ENCODE data around the gene RABGAP1L.

The RABGAP1L gene

GRCh38 chr1:174358344-174358743, 199.0 kb downstream of the RABGAP1L start:
- peak in 1 of 2 experiments; percentile 57 for DNase-seq (ENCODE audit: low read depth in 1 of 2, low spot score in 1 of 2)
- no peak for TF ChIP-seq JUND (IDR thresholded peaks at IDR 0.05; ENCODE audit: low read depth)
- in situ Hi-C loops (cut with HindIII; ENCODE audit: low pct_unique_long_range_greater_than_20kb, low sequenced_read_pairs): no loop called here

DNA sequence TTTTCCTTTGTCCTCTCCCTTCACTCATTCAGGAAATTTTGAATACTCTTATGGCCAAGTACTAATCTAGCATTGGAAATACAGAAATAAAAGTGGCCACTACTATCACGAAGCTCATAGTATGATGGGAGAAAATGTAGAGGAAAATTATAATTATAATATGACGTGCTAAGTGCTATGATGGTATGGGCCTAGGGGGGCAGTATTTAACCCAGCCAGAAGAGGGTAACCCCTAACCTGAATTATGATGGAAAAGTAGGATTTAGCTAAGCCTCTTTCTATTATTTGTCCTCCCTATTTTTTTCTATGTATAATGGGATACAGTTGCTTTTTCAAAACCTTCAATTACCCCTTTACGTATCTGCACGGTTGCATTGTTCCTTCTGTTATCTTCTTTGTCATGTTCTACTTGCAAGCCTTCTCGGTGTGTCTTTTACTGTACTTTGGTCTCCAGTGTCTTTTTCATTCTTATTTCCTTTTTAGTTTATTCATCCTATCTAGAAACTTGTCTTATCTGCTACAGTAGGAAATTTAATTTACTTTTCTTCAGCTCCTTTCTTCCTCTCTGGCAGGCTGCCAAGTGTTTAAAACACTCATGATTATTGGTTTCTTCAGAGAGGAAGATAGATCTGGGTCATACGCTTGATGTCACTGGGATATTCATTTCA, 199.6 kb downstream of the RABGAP1L start:
- DNase-seq (ENCODE audit: low read depth in 1 of 2, low spot score in 1 of 2): no peak
- in situ Hi-C loops (cut with HindIII; ENCODE audit: low pct_unique_long_range_greater_than_20kb, low sequenced_read_pairs): no loop called here
- no peak for TF ChIP-seq JUND (IDR thresholded peaks at IDR 0.05; ENCODE audit: low read depth)

DNA sequence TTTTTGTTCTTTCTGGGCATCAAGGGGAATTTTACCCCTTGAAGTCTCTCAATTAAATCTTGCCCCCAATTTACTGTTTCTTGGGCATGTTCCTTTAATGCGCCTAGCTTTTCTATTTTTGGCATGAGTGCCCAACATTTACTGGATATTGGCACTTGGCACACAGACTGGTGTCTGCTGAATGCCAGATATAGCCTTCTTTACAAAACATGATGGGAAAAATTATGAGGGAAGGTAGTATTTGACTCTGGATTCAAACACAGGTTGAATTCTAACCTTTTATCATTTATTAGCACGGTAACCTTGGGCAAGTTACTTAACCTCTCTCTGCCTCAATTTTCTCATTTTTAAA, 200.1 kb downstream of the RABGAP1L start:
- no peak for DNase-seq (ENCODE audit: low read depth in 1 of 2, low spot score in 1 of 2)
- no peak for TF ChIP-seq JUND (IDR thresholded peaks at IDR 0.05; ENCODE audit: low read depth)
- in situ Hi-C loops (cut with HindIII; ENCODE audit: low pct_unique_long_range_greater_than_20kb, low sequenced_read_pairs): no loop called here

- DNase-seq (ENCODE audit: low read depth in 1 of 2, low spot score in 1 of 2): no peak
- in situ Hi-C loops (cut with HindIII; ENCODE audit: low pct_unique_long_range_greater_than_20kb, low sequenced_read_pairs): no loop called here
- TF ChIP-seq JUND (IDR thresholded peaks at IDR 0.05; ENCODE audit: low read depth): no peak
Observed at GRCh38 chr1:174364996-174365736, 205.8 kb downstream of the RABGAP1L start.

DNA sequence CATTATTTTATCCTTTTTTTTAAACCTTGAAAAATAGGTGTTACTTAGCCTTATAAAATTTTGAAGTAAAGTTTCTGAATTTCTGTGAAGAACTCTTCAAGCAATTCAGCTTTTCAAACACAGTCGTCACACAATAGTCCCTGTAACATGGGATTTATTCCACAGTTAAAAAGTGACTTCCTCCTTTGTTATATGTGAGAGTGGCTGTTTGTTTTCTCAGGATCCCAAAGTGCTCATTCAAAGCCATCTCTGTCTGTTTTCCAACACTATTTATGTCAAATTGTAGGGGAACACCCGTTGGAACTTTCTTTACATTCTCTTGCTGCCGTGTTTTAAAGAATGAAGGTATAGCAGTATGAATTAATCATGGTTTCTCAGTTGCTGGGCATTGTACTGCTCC, 207.6 kb downstream of the RABGAP1L start:
- no peak for DNase-seq (ENCODE audit: low read depth in 1 of 2, low spot score in 1 of 2)
- no peak for TF ChIP-seq JUND (IDR thresholded peaks at IDR 0.05; ENCODE audit: low read depth)
- in situ Hi-C loops (cut with HindIII; ENCODE audit: low pct_unique_long_range_greater_than_20kb, low sequenced_read_pairs): no loop called here

DNA sequence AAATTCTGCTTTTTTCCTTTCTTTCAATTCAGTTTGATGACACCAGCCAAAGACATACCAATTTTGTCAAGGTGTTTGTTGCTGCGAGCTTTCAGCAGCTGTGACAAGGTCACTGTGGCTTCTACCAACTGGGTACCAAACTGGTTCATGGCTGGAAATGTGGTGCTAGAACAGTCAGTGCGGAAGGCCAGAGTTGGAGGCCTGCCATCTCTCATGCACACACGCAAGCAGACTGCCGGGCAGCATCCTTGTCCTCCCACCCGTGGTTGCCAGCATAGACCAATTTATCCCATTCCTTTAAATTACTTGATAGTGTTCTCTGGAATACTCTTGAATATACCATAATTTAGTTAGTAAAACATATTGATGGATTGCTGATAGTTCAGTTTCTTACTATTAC, 208.6 kb downstream of the RABGAP1L start:
- no peak for DNase-seq (ENCODE audit: low read depth in 1 of 2, low spot score in 1 of 2)
- in situ Hi-C loops (cut with HindIII; ENCODE audit: low pct_unique_long_range_greater_than_20kb, low sequenced_read_pairs): no loop called here
- no peak for TF ChIP-seq JUND (IDR thresholded peaks at IDR 0.05; ENCODE audit: low read depth)

DNA sequence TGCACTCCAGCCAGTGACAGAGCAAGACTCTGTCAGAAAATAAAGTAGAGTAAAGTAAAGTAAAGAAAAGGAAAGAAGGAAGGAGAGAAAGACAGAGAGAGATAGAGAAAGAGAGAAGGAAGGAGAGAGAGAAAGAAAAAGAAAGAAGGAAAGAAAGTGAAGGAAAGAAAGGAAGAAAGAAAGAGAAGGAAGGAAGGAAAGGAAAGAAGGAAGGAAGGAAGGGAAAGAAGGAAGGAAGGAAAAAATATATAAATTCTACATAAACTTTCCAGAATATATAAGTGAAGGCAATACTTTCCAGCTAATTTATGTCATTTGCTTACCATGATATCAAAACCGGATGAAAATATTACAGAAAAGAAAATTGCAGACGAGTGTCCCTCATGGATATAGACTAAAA, 216.7 kb downstream of the RABGAP1L start:
- DNase-seq (ENCODE audit: low read depth in 1 of 2, low spot score in 1 of 2): no peak
- no peak for TF ChIP-seq JUND (IDR thresholded peaks at IDR 0.05; ENCODE audit: low read depth)
- in situ Hi-C loops (cut with HindIII; ENCODE audit: low pct_unique_long_range_greater_than_20kb, low sequenced_read_pairs): no loop called here

GRCh38 chr1:174391716-174392115, 232.4 kb downstream of the RABGAP1L start:
- TF ChIP-seq JUND (IDR thresholded peaks at IDR 0.05; ENCODE audit: low read depth): no peak
- in situ Hi-C loops (cut with HindIII; ENCODE audit: low pct_unique_long_range_greater_than_20kb, low sequenced_read_pairs): no loop called here
- no peak for DNase-seq (ENCODE audit: low read depth in 1 of 2, low spot score in 1 of 2)

- in situ Hi-C loops (cut with HindIII; ENCODE audit: low pct_unique_long_range_greater_than_20kb, low sequenced_read_pairs): no loop called here
- no peak for DNase-seq (ENCODE audit: low read depth in 1 of 2, low spot score in 1 of 2)
- TF ChIP-seq JUND (IDR thresholded peaks at IDR 0.05; ENCODE audit: low read depth): no peak
Observed at GRCh38 chr1:174393885-174394284, 234.6 kb downstream of the RABGAP1L start.

DNA sequence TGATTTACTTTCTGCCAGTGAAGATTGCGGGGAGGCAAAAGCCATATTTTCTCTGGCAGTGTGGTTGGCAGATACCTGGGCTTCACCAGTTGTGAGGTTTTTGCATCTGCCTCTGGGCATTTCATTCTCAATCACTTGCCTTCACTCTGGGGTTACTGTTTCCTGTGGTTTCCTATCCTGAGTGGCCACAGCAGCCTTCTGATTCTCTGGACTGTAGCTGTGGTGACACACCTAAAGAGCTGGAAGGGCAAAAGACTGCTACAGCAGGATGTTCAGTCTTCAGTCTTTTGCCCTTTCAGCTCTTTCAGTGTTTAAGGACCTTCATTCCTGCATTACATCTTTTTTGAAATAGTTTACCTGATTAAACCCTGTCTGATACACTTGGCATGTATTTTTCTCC, 237.9 kb downstream of the RABGAP1L start:
- no peak for TF ChIP-seq JUND (IDR thresholded peaks at IDR 0.05; ENCODE audit: low read depth)
- in situ Hi-C loops (cut with HindIII; ENCODE audit: low pct_unique_long_range_greater_than_20kb, low sequenced_read_pairs): no loop called here
- no peak for DNase-seq (ENCODE audit: low read depth in 1 of 2, low spot score in 1 of 2)

- DNase-seq (ENCODE audit: low read depth in 1 of 2, low spot score in 1 of 2): no peak
- in situ Hi-C loops (cut with HindIII; ENCODE audit: low pct_unique_long_range_greater_than_20kb, low sequenced_read_pairs): no loop called here
- TF ChIP-seq JUND (IDR thresholded peaks at IDR 0.05; ENCODE audit: low read depth): no peak
Observed at GRCh38 chr1:174398246-174398645, 238.9 kb downstream of the RABGAP1L start.

- no peak for DNase-seq (ENCODE audit: low read depth in 1 of 2, low spot score in 1 of 2)
- TF ChIP-seq JUND (IDR thresholded peaks at IDR 0.05; ENCODE audit: low read depth): no peak
- in situ Hi-C loops (cut with HindIII; ENCODE audit: low pct_unique_long_range_greater_than_20kb, low sequenced_read_pairs): no loop called here
Observed at GRCh38 chr1:174399211-174399610, 239.9 kb downstream of the RABGAP1L start.

- TF ChIP-seq JUND (IDR thresholded peaks at IDR 0.05; ENCODE audit: low read depth): no peak
- in situ Hi-C loops (cut with HindIII; ENCODE audit: low pct_unique_long_range_greater_than_20kb, low sequenced_read_pairs): no loop called here
- DNase-seq (ENCODE audit: low read depth in 1 of 2, low spot score in 1 of 2): no peak
Observed at GRCh38 chr1:174401075-174401474, 241.8 kb downstream of the RABGAP1L start.

DNA sequence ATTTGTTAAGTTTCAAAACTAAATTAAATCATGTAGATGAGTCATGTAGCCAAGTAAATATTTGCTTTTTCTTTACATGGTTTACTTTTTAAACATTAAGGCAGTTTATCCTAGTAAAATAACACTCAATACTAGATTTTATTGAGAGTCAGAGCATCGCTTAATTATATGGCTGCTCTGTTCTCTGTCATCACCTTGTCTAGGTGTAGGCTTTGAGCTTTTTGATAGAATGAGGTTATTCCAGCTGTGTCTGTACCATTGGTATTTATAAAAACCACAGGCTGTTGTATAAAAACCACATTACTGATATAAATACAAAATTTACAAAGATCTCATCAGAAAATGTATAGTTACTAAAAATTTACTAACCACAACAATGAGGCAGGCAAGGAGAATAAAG, 245.9 kb downstream of the RABGAP1L start:
- TF ChIP-seq JUND (IDR thresholded peaks at IDR 0.05; ENCODE audit: low read depth): 0 out of 2 replicates have a peak, but pooled peaks have one; percentile 26
- no peak for DNase-seq (ENCODE audit: low read depth in 1 of 2, low spot score in 1 of 2)
- in situ Hi-C loops (cut with HindIII; ENCODE audit: low pct_unique_long_range_greater_than_20kb, low sequenced_read_pairs): no loop called here
